HCT116 (cell line): ENCODE results near the gene HIF1AN. TPM values are rescaled to one million over a fixed set of nuclear protein-coding genes. Genes with fewer than 3 reads are reported as not detected.

Experiments
- ATAC-seq: fragments of 200-7000 bp; cut with Tn5 transposase; 2 replicates; pipeline ENCODE4 v1.9.1; 2020; ENCODE audit warnings: mild to moderate bottlenecking, moderate library complexity
- BruUV-seq: library from RNA; stranded (reverse); fragments of 400-500 nt; replicated peaks from 2 replicates; lab custom pipeline; 2021; lab: Mats Ljungman, UMichigan
- CTCF ChIA-PET: fragments of 300-600 bp; sonication (Branson Sonifier 250); formaldehyde crosslinking; loops from one replicate; lab custom pipeline; 2021; ENCODE audit warnings: antibody characterized with exemption; lab: Charles Lee
- POLR2A ChIA-PET: fragments of 300-600, 350-600 bp; sonication (Branson Sonifier 250); formaldehyde crosslinking; loops from one replicate; lab custom pipeline; 2021; ENCODE audit warnings: antibody characterized with exemption; lab: Charles Lee
- RAD21 ChIA-PET, 2 experiments: fragments of 300-600 bp; sonication (Branson Sonifier 250); formaldehyde crosslinking; loops; one replicate each; lab custom pipeline; 2023; ENCODE audit warnings: low total read pairs in 2 of 2; ENCODE audit not compliant: uncharacterized antibody in 2 of 2, unreplicated experiment in 2 of 2, low non-redundant PET in 1 of 2; lab: Charles Lee
- DNase-seq: peaks from one replicate; pipeline ENCODE4 v3.0.0-alpha.2; 2010; ENCODE audit warnings: low read depth, low spot score
- H2AFZ ChIP-seq: fragments of 200-600 bp; shearing (Covaris generic), sonication (generic); 2 replicates; pipeline ENCODE4 v1.6.1; 2017; ENCODE audit warnings: low read depth, mixed run types, mixed read lengths, antibody characterized with exemption, low read length; ENCODE audit not compliant: poor library complexity, severe bottlenecking
- H3K27ac ChIP-seq: 2 replicates; pipeline ENCODE4 v1.5.1; 2012; ENCODE audit warnings: low read depth, low read length
- H3K27me3 ChIP-seq: fragments of 200-600 bp; sonication (generic); 2 replicates; pipeline ENCODE4 v1.6.1; 2016; ENCODE audit warnings: mixed run types, low read length, mixed read lengths; ENCODE audit not compliant: insufficient read depth
- H3K36me3 ChIP-seq, 2 experiments: fragments of 200-500 bp in 1 of 2; fragments of 200-600 bp in 1 of 2; sonication (Bioruptor generic) in 1 of 2; sonication (generic) in 1 of 2; 2 replicates each; pipeline versions ENCODE4 v1.5.1 to v1.6.1; 2014 to 2016; ENCODE audit warnings: low read length in 2 of 2, inconsistent platforms in 1 of 2, mixed read lengths in 1 of 2, mixed run types in 1 of 2; ENCODE audit not compliant: insufficient read depth in 2 of 2, control insufficient read depth in 1 of 2
- H3K4me1 ChIP-seq, 2 experiments: fragments of 200-600 bp in 1 of 2; sonication (generic) in 1 of 2; 2 replicates each; pipeline versions ENCODE4 v1.5.1 to v1.6.1; 2012 to 2017; ENCODE audit warnings: low read length in 2 of 2, inconsistent platforms in 1 of 2, mild to moderate bottlenecking in 1 of 2, mixed read lengths in 1 of 2, mixed run types in 1 of 2, moderate library complexity in 1 of 2; ENCODE audit not compliant: insufficient read depth in 2 of 2, control insufficient read depth in 1 of 2
- H3K4me2 ChIP-seq: fragments of 200-600 bp; sonication (generic); 2 replicates; pipeline ENCODE4 v1.6.1; 2017; ENCODE audit warnings: mixed run types, low read length, mixed read lengths
- H3K4me3 ChIP-seq, 2 experiments: fragments of 200-600 bp in 1 of 2; sonication (generic) in 1 of 2; replicated peaks in 1 of 2; 2 replicates each; pipeline ENCODE4 v1.5.1; 2011 to 2016; ENCODE audit warnings: low read length in 2 of 2, control low read depth in 1 of 2, low read depth in 1 of 2, mild to moderate bottlenecking in 1 of 2, mixed read lengths in 1 of 2, mixed run types in 1 of 2
- H3K79me2 ChIP-seq: fragments of 200-600 bp; sonication (generic); 2 replicates; pipeline ENCODE4 v1.6.1; 2017; ENCODE audit warnings: mild to moderate bottlenecking, mixed run types, low read length, moderate library complexity, mixed read lengths; ENCODE audit not compliant: insufficient read depth
- H3K9ac ChIP-seq: fragments of 200-600 bp; sonication (generic); 2 replicates; pipeline ENCODE4 v1.6.1; 2016; ENCODE audit warnings: low read length, mixed read lengths
- H3K9me2 ChIP-seq: fragments of 200-600 bp; sonication (generic), shearing (Covaris generic); 2 replicates; pipeline ENCODE4 v1.6.1; 2017; ENCODE audit warnings: mixed run types, mild to moderate bottlenecking, moderate library complexity; ENCODE audit not compliant: insufficient read depth
- H3K9me3 ChIP-seq, 2 experiments: fragments of 200-500 bp in 1 of 2; fragments of 200-600 bp in 1 of 2; sonication (Bioruptor generic) in 1 of 2; sonication (generic) in 1 of 2; 2 replicates each; pipeline ENCODE4 v1.6.1; 2014 to 2017; ENCODE audit warnings: low read length in 2 of 2, mixed read lengths in 2 of 2, inconsistent platforms in 1 of 2, low read depth in 1 of 2, mild to moderate bottlenecking in 1 of 2, mixed run types in 1 of 2, moderate library complexity in 1 of 2; ENCODE audit not compliant: control insufficient read depth in 1 of 2, insufficient read depth in 1 of 2
- H4K20me1 ChIP-seq: fragments of 200-600 bp; sonication (generic), shearing (Covaris generic); 2 replicates; pipeline ENCODE4 v1.6.1; 2017; ENCODE audit warnings: mixed run types, mild to moderate bottlenecking, moderate library complexity; ENCODE audit not compliant: insufficient read depth
- CBX3 ChIP-seq: IDR thresholded peaks from 2 replicates; pipeline ENCODE4 v1.6.1; 2012; ENCODE audit warnings: low read depth
- CEBPB ChIP-seq: IDR thresholded peaks from 2 replicates; pipeline ENCODE4 v1.6.1; 2012; ENCODE audit warnings: low read depth
- CTCF ChIP-seq, 3 experiments: fragments of 200-600 bp in 1 of 3; sonication (generic) in 1 of 3; IDR thresholded peaks in 2 of 3; conservative IDR thresholded peaks in 1 of 3; 2 replicates each; pipeline ENCODE4 v1.5.1; 2012 to 2017; ENCODE audit warnings: low read depth in 2 of 3, low read length in 2 of 3, antibody characterized with exemption in 1 of 3, borderline replicate concordance in 1 of 3, control low read depth in 1 of 3, mild to moderate bottlenecking in 1 of 3, mixed read lengths in 1 of 3, mixed run types in 1 of 3, moderate library complexity in 1 of 3; ENCODE audit not compliant: insufficient read depth in 1 of 3
- MAX ChIP-seq: IDR thresholded peaks from 2 replicates; pipeline ENCODE4 v1.6.1; 2012
- POLR2A ChIP-seq: IDR thresholded peaks from 2 replicates; pipeline ENCODE4 v1.7.0; 2011; ENCODE audit warnings: borderline replicate concordance; ENCODE audit not compliant: insufficient read depth, insufficient read length; ENCODE audit errors: extremely low read depth
- POLR2AphosphoS5 ChIP-seq: IDR thresholded peaks from 2 replicates; pipeline ENCODE4 v1.6.1; 2011; ENCODE audit warnings: mild to moderate bottlenecking, low read depth, low read length, moderate library complexity
- RAD21 ChIP-seq: IDR thresholded peaks from 2 replicates; pipeline ENCODE4 v1.6.1; 2012; ENCODE audit warnings: low read depth, mild to moderate bottlenecking
- TCF7L2 ChIP-seq: IDR thresholded peaks from 2 replicates; pipeline ENCODE4 v1.7.0; 2011; ENCODE audit warnings: borderline replicate concordance, inconsistent platforms; ENCODE audit not compliant: insufficient read depth, insufficient read length; ENCODE audit errors: extremely low read depth
- YY1 ChIP-seq: IDR thresholded peaks from 2 replicates; pipeline ENCODE4 v1.6.1; 2011; ENCODE audit warnings: low read length, low read depth, moderate library complexity, mild to moderate bottlenecking; ENCODE audit not compliant: insufficient replicate concordance; ENCODE audit errors: extremely low read depth
- ZNF274 ChIP-seq: fragments of 200-500 bp; sonication (Bioruptor generic); IDR thresholded peaks from 2 replicates; pipeline ENCODE4 v1.6.1; 2014; ENCODE audit warnings: mild to moderate bottlenecking, low read depth, low read length, inconsistent platforms
- intact Hi-C: fragments of 100-400 bp; cut with micrococcal nuclease; formaldehyde crosslinking; loops from 2 replicates; pipeline ENCODE4 v1.10.0; 2022
- total RNA-seq: library from RNA; stranded (reverse); gene quantifications from one replicate; pipeline ENCODE4 v1.2.1, GENCODE V29; 2021; ENCODE audit not compliant: unreplicated experiment
- TF ChIP-seq, protein P1 (sequence below): IDR thresholded peaks from 2 replicates; pipeline ENCODE4 v1.6.1; 2011; ENCODE audit warnings: mild to moderate bottlenecking, low read length, moderate library complexity; ENCODE audit not compliant: insufficient replicate concordance; ENCODE audit errors: extremely low read depth

HIF1AN gene
- total RNA-seq, 1 experiment from 2014 or later, result 67.2 TPM

DNA sequence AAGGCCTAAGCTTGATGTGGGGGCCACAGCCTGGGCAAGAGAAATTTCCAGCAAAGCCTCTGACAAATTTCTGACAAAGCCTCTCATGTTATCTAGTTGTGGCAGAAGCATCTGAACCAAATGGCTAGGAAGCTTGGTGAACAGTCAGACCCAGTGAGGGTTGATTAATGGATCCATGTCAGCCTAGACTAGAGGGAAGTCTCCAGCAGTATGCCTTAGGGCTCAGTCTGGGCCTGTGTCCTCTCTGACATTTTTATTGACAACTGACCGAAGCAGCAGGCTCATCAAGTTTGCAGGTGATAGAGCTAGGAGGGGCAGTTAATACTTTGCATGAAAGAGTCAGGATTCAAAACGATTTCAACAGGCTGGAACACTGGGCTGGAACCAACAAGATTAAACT lies 25.3 kb downstream of the HIF1AN start:
- no peak overlapping the region for H2AFZ ChIP-seq
- ChIA-PET RAD21 (interaction anchor here (3.8 to 4.0 kb wide), 2 partner anchors 318 kb away, joined by 22 to 36 read pairs; no protein-coding TSS in a partner anchor), POLR2A (no interaction called here), CTCF (interaction anchor here (0.6 to 10.7 kb wide), 9 partner anchors 8 to 453 kb away, joined by 3 to 182 read pairs (median 11); partner anchors contain the start of gene PAX2)
- DNase-seq, result no peak
- no peak for ATAC-seq
- no peak overlapping the region for H3K27ac ChIP-seq
- H3K9me3 ChIP-seq, result no peaks in the 10 kb centered on the region
- BruUV-seq, result no TSS peak
- TF ChIP-seq POLR2AphosphoS5 (peak; percentile 18; the same call in 1 of the 2 replicates), CBX3 (no peak)
- H4K20me1 ChIP-seq, result no peaks in the 10 kb centered on the region
- H3K4me3 ChIP-seq, result no peak overlapping the region
- H3K4me1 ChIP-seq, result peaks cover 0 to 10% of the 10 kb centered on the region in 2 experiments; a peak in 2 of 4 replicates
- H3K36me3 ChIP-seq, result peaks cover 0 to 7% of the 10 kb centered on the region in 2 experiments; a peak in 1 of 4 replicates
- H3K4me2 ChIP-seq, result no peak overlapping the region
- H3K27me3 ChIP-seq, result no peaks in the 10 kb centered on the region
- intact Hi-C loops, result loop anchor here (5.0 kb wide), 1 partner anchor 166 kb away; no protein-coding TSS in a partner anchor
- H3K9ac ChIP-seq, result no peak overlapping the region
- no peaks in the 10 kb centered on the region for H3K79me2 ChIP-seq
- no peaks in the 10 kb centered on the region for H3K9me2 ChIP-seq

GRCh38 chr10:100562008-100562672 lies 26.4 kb downstream of the HIF1AN start:
- no peak overlapping the region for H3K4me3 ChIP-seq
- H2AFZ ChIP-seq, result no peak overlapping the region
- ATAC-seq (peak; percentile 95), DNase-seq (peak; percentile 74)
- ChIA-PET POLR2A (interaction anchor here (2.8 kb wide), 1 partner anchor 317 kb away, joined by 10 read pairs; no protein-coding TSS in a partner anchor), CTCF (interaction anchor here (0.7 to 10.7 kb wide), 17 partner anchors 16 to 452 kb away, joined by 3 to 182 read pairs (median 7); partner anchors contain the start of genes HIF1AN and PAX2), RAD21 (interaction anchor here (0.8 to 4.0 kb wide), 7 partner anchors 179 to 317 kb away, joined by 3 to 36 read pairs (median 5); no protein-coding TSS in a partner anchor)
- BruUV-seq, result no TSS peak
- intact Hi-C loops, result loop anchor here (1.0 to 5.0 kb wide), 5 partner anchors 165 to 451 kb away; no protein-coding TSS in a partner anchor
- no peaks in the 10 kb centered on the region for H4K20me1 ChIP-seq
- no peak overlapping the region for H3K27ac ChIP-seq
- H3K4me1 ChIP-seq, result peaks cover 0 to 10% of the 10 kb centered on the region in 2 experiments; a peak in 2 of 4 replicates
- no peaks in the 10 kb centered on the region for H3K9me3 ChIP-seq
- no peaks in the 10 kb centered on the region for H3K27me3 ChIP-seq
- no peaks in the 10 kb centered on the region for H3K79me2 ChIP-seq
- H3K36me3 ChIP-seq, result 0 out of 4 replicates have a peak, but pooled peaks cover 0 to under 1% of the 10 kb centered on the region in 2 experiments
- TF ChIP-seq YY1 (peak; percentile 88), POLR2A (no peak), CEBPB (no peak), MAX (peak; percentile 78), CTCF (IDR thresholded peaks at IDR 0.05 in 2 of 3, conservative IDR thresholded peaks at IDR 0.05 in 1 of 3; ENCODE audit: borderline replicate concordance in 1 of 3, insufficient read depth in 1 of 3, low read depth in 2 of 3, low read length in 2 of 3) (peak; percentile 99 to 100 (median 100)), POLR2AphosphoS5 (peak; percentile 76), ZNF274 (no peak), RAD21 (peak; percentile 100), CBX3 (no peak; the same call in 1 of the 2 replicates), TCF7L2 (peak; percentile 31)
- TF ChIP-seq, protein P1, sequence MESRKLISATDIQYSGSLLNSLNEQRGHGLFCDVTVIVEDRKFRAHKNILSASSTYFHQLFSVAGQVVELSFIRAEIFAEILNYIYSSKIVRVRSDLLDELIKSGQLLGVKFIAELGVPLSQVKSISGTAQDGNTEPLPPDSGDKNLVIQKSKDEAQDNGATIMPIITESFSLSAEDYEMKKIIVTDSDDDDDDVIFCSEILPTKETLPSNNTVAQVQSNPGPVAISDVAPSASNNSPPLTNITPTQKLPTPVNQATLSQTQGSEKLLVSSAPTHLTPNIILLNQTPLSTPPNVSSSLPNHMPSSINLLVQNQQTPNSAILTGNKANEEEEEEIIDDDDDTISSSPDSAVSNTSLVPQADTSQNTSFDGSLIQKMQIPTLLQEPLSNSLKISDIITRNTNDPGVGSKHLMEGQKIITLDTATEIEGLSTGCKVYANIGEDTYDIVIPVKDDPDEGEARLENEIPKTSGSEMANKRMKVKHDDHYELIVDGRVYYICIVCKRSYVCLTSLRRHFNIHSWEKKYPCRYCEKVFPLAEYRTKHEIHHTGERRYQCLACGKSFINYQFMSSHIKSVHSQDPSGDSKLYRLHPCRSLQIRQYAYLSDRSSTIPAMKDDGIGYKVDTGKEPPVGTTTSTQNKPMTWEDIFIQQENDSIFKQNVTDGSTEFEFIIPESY, result no peak
- peak overlapping the region; percentile 33 for H3K9ac ChIP-seq
- H3K9me2 ChIP-seq, result no peaks in the 10 kb centered on the region
- H3K4me2 ChIP-seq, result peak overlapping the region; percentile 34
